DMS153 treated with DMSO at 0.1 percent for 48 hours (cell line): ENCODE results near the gene SIK2.

ENCODE experiments used
- DNase-seq: peaks from one replicate; lab custom pipeline; 2025; ENCODE audit not compliant: unreplicated experiment; lab: John Stamatoyannopoulos, UW

The SIK2 gene

DNA sequence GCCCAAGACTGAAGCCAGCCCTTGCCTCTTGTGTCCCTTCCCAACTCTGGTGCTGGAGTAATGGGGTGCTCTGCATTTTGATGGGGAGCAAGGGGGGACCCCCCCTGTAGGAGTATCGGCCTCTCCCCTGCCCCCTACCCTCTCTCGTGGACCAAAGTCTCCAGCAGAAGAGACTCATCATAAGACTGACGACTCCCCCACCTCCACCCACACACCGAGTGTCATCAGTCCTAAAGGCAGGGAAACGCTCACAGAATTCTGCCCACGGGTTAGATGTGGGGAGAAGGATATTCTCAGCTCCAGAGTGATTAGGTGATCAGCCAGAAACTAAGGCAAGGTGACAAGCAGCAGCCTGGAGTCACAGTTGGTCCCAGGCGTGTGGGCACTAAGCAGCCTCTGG, 125.2 kb downstream of the SIK2 start:
- DNase-seq = no peak

DNA sequence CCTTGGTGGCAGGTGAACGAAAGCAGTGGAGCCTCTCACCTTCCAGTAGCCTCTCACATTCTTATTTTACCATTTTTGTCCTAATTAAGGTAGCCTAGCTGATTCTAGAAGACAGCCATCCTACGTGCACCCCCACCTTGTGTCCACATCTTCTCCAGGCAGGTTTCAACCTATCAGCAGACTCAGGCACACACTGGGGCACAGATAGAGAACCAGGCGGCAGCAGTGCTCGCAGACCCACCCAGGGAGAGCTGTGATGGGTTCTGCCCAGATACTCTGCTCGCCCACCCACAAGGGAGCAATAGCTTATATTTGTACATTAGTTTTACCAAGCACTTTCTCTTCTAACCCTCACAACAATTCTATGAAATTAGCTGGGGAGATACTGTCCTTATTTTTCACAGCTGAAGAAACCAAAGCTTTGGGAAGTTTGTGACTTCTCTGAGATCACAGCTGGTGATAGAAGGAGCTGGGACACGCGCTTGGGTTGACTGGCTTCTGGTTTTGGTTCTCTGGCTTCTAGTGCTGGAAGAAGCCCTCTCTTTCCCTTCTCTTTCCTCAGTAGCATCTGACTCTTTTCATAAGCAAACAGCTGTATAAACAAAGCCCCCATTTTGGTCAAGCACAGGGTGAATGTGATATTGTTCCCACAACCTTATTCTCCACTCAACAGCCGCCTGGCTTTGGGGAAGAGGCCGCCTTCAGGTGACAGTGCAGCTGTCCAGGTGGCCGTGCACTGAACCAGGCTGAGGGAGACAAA, 127.0 kb downstream of the SIK2 start:
- no peak for DNase-seq

DNA sequence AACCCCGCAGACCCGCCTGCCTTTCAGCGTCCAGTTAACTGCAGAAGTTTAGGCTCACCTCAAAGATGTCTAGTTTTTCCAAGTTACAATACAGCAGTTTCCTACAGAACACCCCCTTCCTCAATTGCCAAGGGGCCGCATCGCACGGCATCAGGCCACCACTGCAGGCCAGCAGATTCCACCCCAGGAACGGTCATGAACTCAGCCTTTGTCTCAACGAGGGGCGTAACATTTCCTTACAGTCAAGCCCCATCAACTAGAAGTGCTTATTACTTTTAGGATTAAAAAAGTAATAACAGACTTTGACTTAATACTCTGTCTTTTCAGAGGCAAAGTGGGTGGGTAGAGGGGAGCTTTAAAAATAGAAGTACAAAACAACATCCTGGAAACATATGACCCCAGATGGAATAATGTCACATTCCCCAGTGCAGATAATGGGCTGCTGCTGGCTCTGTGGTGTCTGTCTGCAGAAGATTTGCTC, 127.6 kb downstream of the SIK2 start:
- no peak for DNase-seq

DNA sequence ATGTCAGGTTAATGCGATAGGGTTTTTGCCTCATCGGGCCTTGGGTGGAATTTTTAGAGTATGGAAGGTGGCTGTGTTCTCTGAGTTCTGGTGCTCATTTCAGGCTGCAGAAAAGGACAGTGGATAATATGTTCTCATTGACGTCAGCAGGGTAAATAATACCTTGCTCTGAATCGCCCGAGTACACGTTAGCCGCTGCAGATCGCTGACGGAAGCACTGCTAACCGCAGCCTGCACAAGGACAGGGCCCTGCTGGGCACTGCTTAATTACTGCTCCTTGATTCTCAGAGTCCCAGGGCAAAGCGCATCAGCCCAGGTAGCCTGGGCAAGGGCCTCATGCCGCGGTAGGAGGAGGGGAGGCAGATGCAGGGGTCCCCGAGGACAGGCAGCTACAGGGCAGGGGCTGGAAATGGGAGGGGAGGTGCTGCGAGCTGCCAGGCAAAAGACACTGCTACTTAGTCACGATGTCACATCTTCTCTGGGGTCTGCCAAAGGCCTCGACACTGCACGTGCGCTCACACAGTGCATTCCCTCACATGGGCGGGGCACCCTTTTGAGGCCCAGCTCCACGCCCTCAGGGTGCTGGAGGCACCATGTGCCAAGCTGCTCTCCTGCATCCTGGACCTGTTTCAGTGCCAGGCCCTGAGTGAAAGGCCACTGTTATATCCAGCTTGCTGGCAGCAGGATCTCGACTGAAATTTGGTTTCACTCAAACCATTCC, 128.8 kb downstream of the SIK2 start:
- DNase-seq = peak; percentile 71

DNA sequence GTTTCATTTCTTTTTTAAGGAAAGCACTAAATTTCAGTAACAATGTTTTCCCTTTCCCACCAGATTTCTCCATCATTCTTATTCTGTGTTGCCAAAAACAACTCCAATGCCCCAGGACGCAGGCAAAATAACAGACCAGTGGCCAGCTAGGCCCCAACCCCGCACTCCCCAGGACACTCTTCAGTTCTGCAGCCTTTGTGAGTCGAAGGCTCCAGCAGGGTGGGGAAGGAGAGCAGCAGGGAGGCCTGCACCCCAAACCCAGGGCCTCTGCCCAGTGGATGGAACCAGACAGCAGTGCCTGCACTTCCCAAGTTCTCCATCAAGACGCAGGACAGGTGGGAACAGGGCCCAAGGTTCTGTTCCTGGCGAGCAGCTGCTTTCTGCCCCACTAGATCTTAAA, 129.6 kb downstream of the SIK2 start:
- no peak for DNase-seq

DNA sequence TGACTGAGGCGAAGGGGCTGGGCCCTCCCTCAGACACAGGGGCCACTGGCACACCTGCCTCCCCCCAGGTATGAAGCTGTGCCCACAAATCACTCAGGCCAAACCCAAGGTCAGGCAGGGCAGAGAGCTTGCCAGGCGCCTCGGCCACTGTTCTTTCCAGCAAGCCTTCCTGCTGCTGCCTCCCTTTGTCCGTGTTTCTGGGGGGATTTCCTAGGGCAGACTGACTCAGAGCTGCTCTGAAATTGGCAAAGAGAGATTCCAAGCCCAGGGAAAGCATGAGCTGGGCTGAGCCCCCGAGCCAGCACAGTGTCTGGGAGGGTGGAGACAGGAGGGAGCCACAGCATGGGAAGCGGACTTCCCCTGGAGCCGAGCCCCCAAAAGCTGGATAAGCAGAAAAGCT, 130.8 kb downstream of the SIK2 start:
- no peak for DNase-seq

DNA sequence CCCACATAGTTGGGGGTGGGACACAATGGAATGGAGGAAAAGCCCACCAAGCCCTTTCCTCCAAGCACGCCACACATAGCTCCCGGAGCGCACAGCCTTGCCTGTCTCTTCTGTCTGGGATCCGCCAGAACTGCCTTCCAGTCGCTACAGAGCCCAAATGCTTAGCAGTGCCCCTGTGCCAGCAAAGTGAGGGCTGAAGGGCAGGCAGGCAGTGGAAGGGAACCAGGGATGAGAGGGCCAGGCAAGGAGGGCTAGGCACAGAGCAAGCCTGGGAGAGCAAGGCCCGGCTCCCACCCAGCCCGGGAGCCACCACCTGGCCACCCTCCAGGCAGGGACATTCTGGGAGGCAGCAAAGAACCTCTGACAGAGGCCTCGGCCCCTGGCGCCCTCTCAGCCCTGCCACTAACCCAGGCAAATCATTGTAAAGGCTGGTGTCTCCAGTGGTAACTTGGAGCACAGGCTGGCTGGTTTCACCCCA, 131.4 kb downstream of the SIK2 start:
- no peak for DNase-seq

DNA sequence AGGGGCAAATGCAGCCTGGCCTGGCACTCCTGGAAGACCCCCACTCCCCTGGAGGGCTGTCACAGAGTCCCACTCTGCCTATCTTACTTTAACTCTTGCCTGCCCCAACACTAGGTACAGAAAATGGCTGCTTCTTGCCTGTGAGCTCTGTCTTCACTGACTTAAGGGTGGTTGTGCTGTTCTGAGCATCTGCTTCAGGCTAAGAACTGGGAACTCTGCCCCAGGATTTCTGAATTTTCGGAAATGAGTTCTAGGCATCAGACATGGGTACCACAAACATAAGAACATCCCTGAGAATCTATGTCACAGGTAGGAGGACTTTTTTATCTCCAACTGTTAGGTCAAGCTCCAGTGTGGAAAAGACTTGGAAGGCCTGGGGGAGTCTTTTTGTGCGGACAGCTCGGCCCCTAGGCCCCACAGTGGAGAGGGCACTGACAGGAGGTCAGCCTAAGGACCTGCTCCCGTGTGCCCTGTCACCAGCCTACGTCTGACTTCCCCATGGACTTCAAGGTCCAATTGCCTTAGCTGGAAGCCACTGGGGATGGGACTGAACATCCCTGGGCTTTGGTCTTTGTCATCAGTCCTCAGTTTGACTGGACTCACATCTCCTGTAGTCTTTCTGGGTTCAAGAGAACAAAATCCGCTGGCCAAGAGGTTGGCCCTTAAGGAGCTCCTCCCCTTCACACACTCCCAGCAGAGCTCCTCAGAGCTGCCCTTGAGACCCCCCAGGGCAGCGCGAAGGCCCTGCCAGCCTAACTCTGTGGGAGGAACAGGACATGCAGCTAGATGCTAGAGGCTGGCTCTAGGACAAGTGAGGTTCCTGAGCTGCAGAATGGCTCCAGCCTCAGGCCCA, 132.1 kb downstream of the SIK2 start:
- no peak for DNase-seq

DNA sequence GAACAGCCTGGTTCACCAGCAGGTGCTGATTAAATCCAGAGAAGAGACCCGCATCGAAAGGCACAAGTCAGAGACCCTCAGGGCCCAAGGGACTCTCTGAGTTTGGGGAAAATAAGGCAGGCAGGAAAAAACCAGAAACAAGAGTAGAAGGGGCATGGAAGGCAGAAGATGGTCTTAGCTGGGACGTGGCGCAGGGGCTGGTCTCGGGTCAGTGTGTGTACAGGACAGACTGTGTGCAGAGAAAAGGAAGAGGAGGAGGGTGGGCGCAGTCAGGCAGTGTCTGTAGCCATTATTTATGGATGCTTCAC, 132.7 kb downstream of the SIK2 start:
- DNase-seq = no peak

DNA sequence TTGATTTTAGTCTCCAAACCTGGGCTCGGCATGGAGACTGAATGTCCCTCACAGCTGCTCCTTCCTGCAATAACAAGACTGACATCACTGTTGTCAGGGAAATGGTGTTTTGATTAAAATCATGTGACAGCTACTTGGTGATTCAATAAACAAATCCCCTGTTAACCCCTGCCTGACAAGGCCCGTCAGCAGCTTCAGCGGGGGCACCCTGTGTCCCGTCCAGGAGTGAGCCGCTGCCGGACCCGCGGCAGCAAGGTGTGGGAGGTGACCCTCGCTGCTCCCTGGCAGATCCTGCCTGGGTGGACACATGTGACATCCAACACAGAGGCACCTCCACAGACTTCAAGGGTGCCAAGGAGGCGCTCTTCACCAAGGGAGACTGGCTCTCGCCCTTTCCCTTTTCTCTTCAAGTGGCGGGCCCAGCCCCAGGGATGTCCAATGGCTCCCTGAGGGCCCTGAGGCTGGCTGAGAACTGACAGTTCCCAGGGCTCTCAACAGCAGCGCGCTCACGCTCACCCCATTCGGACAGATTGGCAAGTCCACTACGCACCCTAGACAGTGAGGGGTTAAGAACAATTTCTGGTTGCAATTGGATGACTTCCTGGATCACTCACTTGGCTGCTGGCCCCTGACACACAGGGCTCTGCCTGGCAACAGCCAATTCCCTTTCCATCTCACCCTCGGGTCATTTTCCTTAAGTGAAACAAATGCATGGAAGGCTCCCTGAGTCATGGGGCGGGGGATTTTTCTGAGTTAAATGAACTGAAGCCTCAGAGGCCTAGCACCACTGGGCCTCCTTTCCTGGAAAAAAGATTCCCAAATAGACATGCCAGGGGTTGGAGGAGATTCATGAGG, 133.2 kb downstream of the SIK2 start:
- DNase-seq = peak; percentile 64

DNA sequence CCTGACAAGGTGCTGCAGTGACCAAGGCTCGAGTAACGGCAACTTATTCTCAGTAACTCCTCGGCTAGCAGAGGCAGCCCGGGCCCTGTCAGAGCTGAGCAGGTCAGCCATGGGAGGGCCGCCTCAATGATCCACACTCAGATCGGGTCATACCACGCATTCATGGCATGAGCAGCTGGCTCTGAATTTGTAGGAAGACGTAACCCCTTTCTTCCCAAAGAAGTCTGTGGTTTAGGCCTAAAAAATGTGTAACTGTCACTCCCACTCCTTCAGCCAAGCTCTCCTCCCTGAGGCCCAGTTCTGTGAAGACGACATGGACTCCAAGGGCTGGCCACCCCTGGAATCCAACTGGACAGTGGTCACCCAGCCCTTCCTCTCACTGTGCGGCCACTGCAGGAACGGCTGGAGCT, 133.9 kb downstream of the SIK2 start:
- DNase-seq = no peak

DNA sequence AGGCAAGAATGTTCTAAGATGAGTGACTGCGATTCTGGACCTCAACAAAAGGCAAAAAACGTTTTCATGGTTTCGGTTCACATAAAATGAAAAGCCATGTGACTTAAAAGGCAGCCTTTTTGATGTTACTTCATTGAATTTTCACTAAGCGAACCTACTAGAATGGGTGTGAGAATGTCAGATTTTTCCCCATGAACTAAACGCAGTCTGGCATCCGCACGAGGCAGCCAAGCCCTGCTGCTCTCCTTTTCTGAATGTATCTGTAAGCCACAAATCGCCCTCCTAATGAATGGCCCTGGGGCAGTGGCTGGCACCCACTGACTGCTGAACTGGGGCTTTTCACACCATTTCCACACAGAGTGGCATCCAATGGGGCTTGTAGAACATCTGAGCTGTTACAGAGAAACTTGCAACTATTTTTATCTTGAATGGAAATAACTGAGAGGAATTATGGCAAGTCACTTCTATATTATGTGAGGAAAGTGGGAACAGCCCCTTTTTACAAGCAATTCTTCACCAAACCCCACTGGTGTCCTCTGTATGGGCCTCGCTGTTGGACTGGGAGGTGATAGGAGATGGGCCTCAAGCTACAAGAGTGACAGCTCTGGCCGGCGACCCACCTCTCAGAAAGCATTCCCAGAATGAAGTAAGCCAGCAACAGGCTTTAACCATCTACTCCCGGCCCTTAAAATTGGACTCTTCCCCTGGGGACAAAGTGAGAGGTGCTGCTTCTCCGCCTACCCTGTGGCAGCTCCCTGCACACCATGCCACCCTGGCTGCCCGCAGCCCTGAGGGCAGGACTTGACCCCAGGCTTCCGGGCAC, 134.6 kb downstream of the SIK2 start:
- no peak for DNase-seq

DNA sequence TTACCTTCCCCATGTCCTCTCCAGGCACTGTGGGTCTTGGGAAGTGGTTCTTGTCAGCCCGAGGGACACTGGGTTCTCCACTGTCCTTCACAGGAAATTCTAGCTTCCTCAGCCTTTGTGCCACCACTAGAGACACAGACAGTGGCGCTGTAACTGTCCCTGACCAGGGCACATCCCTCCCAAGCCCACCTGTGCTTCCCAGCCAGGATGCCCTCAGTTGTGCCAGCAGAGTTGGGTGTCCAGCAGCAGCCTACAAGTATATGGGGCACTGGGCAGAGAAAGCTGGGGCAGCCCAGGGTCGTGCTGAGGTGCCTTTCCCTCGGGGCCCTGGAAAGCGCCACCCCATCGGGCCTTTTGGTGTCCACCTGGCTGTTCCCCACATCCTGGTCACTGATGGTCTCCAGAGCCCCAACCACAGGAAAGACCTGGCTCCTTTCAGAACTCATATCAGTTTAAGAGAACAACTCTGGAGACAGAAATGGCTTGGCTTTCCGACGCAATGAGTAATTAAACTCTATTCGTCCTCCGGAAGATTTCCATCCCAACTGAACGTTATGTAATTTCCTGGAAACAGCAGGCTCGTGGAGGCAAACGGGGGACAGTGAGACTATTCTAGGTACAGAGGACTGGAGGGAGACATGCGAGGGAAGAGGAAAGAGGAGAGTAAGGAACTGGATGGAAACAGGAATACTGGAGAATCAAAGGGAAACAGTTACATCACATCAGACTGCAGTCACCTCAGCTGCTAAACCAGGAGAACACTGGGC, 135.4 kb downstream of the SIK2 start:
- DNase-seq = no peak

DNA sequence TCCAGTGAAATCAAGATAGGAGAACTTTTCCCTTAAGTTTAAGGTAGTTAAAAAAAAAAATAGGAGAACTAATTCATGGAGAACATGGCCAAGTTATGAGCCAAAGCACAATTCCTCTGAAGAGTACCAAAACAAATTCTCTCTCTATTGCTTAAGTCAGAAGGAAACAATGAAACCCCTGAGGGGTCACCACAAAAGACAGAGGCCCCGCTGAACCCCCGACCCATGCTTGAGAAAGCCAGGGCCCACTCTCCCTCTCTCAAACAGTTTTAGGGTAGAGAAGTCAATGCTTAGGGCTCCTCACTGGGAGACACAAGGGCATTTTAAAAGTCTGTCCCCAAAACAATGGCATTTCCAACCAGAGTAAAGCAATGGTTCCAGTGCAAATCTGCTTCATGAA, 137.1 kb downstream of the SIK2 start:
- DNase-seq = no peak

DNA sequence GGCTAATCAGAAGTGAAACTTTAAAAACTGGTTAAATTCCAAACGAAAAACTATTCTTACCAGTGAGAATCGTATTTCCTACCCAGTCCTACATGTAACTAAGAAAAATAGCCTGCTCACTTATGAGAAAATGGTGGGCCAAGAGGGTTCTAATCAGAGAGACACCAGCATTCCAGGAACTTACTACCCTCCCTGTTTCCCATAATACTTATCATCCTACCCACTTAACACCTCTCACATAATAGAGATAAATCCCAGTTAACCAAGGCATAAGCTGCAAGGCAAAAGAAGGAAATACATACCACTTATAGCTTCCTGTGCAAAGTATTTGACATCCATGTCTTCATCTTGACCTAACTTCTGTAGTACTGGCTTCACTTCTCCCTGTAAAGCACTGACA, 139.5 kb downstream of the SIK2 start:
- DNase-seq = no peak

DNA sequence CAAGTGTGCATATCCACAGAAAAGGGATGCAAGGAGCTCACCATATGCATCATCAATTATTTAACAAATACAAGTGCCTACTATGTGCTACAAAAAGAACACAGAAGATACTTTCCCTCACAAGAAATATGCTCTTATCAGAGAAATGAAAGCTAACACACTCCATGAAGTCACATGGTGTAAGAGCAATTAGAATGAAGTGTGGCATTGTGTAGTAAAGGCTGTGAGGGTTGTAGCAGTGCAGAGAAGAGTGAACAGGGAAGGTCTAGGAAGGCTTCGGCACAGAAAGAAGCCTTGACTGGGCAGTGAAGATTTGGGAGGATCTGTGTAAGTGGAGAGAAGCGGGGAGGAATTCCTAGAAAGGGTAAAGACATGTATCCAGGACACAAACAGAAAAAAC, 141.5 kb downstream of the SIK2 start:
- no peak for DNase-seq

DNA sequence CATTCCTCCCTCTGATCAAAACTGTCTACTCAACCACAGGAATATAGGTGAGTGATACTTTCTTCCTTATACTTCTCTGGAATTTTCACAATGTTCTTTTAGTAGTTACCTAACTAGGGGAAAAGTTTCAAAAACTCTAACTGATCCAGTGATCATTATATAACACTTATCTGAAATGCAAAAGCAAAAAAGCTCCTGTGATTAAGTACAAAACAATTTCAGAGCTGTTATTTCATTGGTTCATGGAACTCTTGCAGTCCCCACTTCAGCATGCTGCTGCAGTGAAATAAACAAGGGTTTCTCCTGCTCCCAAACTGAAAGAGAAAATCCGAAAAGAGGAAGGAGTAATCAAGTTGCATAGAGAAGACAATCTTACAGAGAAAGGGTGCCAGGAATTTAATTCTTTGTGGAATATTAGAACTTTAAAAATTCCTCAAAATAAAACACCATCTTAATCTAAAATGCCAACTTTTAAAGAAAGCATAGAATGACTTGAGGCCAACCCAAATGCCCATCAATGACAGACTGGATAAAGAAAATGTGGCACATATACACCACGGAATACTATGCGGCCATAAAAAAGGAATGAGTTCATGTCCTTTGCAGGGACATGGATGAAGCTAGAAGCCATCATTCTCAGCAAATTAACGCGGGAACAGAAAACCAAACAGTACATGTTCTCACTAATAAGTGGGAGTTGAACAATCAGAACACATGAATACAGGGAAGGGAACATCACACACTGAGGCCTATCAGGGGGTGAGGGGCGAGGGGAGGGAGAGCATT, 143.7 kb downstream of the SIK2 start:
- no peak for DNase-seq

DNA sequence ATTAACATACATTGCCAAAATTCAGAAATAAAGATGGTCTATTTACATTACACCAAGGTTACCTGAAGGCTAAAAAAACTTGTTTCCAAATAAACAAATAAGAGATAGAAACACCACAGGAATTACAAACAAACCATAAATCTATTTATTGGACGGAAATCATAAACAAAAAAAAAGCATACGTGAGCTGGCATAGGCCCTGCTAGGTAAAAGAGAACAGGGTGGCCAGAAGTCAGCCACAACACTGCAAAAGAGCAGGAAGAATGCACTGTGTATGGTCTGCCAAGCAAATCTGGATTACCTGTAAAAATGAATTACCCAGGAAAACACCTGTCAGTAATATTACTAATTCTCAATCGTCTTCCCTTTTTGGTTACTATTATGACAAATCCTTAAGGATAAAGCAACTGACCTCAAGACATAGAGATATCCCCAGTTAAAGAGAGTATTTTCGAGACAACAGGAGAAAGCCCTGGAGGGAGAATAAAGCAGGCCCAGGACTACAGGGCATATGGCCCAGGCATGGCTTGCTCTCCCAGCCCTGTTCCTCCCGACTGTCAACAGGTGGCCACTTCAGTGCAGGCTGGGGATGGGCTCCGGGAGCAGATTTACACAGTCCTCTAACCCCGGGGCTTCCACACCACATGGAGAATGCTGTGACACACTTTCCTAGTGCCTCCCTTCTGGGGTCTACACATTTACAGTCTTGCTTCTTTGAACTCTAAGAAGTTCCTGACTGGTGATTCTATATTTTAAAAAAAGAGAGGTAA, 146.0 kb downstream of the SIK2 start:
- no peak for DNase-seq
